HepG2 (cell line): Measurements from ENCODE around the gene ZBTB32. TPM values are rescaled to one million over a fixed set of nuclear protein-coding genes. Genes with fewer than 3 reads are reported as not detected.

Source experiments
- ATF2 ChIP-seq: sonication (generic); formaldehyde crosslinking; IDR thresholded peaks from 2 replicates; pipeline ENCODE4 v1.4.0; 2020; ENCODE audit warnings: missing genetic modification reagents
- ATF4 ChIP-seq, 2 experiments: fragments of 450-650 bp in 1 of 2; sonication (generic) in 1 of 2; formaldehyde crosslinking; IDR thresholded peaks; 2 replicates each; pipeline versions ENCODE4 v1.5.0 to v1.8.0; 2020 to 2022; ENCODE audit warnings: mild to moderate bottlenecking in 1 of 2, missing genetic modification reagents in 1 of 2
- FIP1L1 ChIP-seq: fragments of 200-400 bp; formaldehyde crosslinking; IDR thresholded peaks from 2 replicates; pipeline ENCODE4 v1.6.1; 2018; ENCODE audit warnings: low read depth, mild to moderate bottlenecking, low read length, moderate library complexity, borderline replicate concordance; ENCODE audit not compliant: insufficient read depth
- MAX ChIP-seq: IDR thresholded peaks from 2 replicates; pipeline ENCODE4 v1.6.1; 2012; ENCODE audit warnings: inconsistent platforms
- MTERF4 ChIP-seq: sonication (generic); formaldehyde crosslinking; IDR thresholded peaks from 2 replicates; pipeline ENCODE4 v1.8.0; 2023; ENCODE audit warnings: mild to moderate bottlenecking, missing genetic modification reagents
- PRDM15 ChIP-seq: sonication (generic); formaldehyde crosslinking; IDR thresholded peaks from 2 replicates; pipeline ENCODE4 v1.4.0; 2020; ENCODE audit warnings: missing genetic modification reagents
- RFX5 ChIP-seq: IDR thresholded peaks from 2 replicates; pipeline ENCODE4 v1.6.1; 2011; ENCODE audit warnings: low read depth, low read length, improper control_type of control experiment
- THRA ChIP-seq: sonication (generic); formaldehyde crosslinking; IDR thresholded peaks from 2 replicates; pipeline ENCODE4 v1.4.0; 2020; ENCODE audit warnings: missing genetic modification reagents, borderline replicate concordance
- ZBTB14 ChIP-seq: sonication (generic); formaldehyde crosslinking; IDR thresholded peaks from 2 replicates; pipeline ENCODE4 v1.4.0; 2020; ENCODE audit warnings: missing genetic modification reagents
- ZNF142 ChIP-seq: sonication (generic); formaldehyde crosslinking; IDR thresholded peaks from 2 replicates; pipeline ENCODE4 v1.4.0; 2020; ENCODE audit warnings: missing genetic modification reagents
- polyA plus RNA-seq, 8 experiments: library from polyadenylated mRNA; depleted of rRNA in 3 of 8; stranded (reverse) in 7 of 8; unstranded in 1 of 8; fragments of >200 nt; fragmentation: Illumina TruSeq in 4 of 8; extraction: Trizol in 4 of 8; gene quantifications; 2 replicates each; pipeline versions ENCODE4 v1.2.1 to v1.2.3, GENCODE V29; 2011 to 2016; ENCODE audit warnings: low read depth in 4 of 8, missing spikeins in 1 of 8, mixed read lengths in 1 of 8; ENCODE audit not compliant: insufficient read depth in 1 of 8
- total RNA-seq, 5 experiments: library from RNA; depleted of rRNA; stranded (reverse); fragments of >200 nt; fragmentation: Illumina TruSeq; extraction: Trizol; gene quantifications; 2 replicates each; pipeline ENCODE4 v1.2.3, GENCODE V29; 2016; ENCODE audit warnings: low read depth in 1 of 5

ZBTB32 gene
- total and polyA plus RNA-seq, 2 of the 13 experiments (the other 11 are each of a cell fraction or from before 2014, with no cell fraction given) = not detected

- TF ChIP-seq PRDM15 (CRISPR knock-in tag) = no peak
- TF ChIP-seq FIP1L1 = no peak
- peak; percentile 45 for TF ChIP-seq MAX
- TF ChIP-seq ATF2 = 0 out of 2 replicates have a peak, but pooled peaks have one; percentile 10
- TF ChIP-seq ZBTB14 = no peak
- peak in 1 of 2 experiments; percentile 47; a peak in 2 of 4 replicates for TF ChIP-seq ATF4 (CRISPR knock-in tag; IDR thresholded peaks at IDR 0.05)
- TF ChIP-seq ZNF142 (CRISPR knock-in tag) = no peak
- TF ChIP-seq RFX5 = peak; percentile 69
- TF ChIP-seq THRA (CRISPR knock-in tag) = no peak
- no peak for TF ChIP-seq MTERF4
Measured at GRCh38 chr19:35740423-35741202, 36.3 kb downstream of the ZBTB32 start (continued).
